ENCODE results near the gene CFAP299.
"Not testable (repeated sequence)": the region's sequence is repeated elsewhere in the genome, so short reads cannot be mapped to it uniquely, and the experiment has no call there.

GRCh38 chr4:80749558-80749957, 414.0 kb downstream of the CFAP299 start:
- not testable (repeated sequence) for TF ChIP-seq MYC (IDR thresholded peaks at IDR 0.05; ENCODE audit: low read depth, low read length); MYC (CRISPR knock-in tag; IDR thresholded peaks at IDR 0.05; ENCODE audit: borderline replicate concordance, low read depth); CTCF (IDR thresholded peaks at IDR 0.05 in 2 of 3, conservative IDR thresholded peaks at IDR 0.05 in 1 of 3; ENCODE audit: insufficient read depth in 2 of 3, low read depth in 1 of 3, low read length in 3 of 3); SP2 (IDR thresholded peaks at IDR 0.05; ENCODE audit: extremely low read depth, low read depth, low read length, poor library complexity, severe bottlenecking); NELFE (IDR thresholded peaks at IDR 0.05; ENCODE audit: insufficient read depth, insufficient read length)

Measured in K562 (cell line).